HG02885 (cell line): ENCODE results near the gene SYS1.
"Not testable (repeated sequence)": the region's sequence is repeated elsewhere in the genome, so short reads cannot be mapped to it uniquely, and the experiment has no call there.

ENCODE experiments used
- ATAC-seq: cut with Tn5 transposase; IDR thresholded peaks from one replicate; pipeline ENCODE4 v1.9.1; 2021; ENCODE audit warnings: mild to moderate bottlenecking; ENCODE audit not compliant: unreplicated experiment, poor library complexity

The SYS1 gene

DNA sequence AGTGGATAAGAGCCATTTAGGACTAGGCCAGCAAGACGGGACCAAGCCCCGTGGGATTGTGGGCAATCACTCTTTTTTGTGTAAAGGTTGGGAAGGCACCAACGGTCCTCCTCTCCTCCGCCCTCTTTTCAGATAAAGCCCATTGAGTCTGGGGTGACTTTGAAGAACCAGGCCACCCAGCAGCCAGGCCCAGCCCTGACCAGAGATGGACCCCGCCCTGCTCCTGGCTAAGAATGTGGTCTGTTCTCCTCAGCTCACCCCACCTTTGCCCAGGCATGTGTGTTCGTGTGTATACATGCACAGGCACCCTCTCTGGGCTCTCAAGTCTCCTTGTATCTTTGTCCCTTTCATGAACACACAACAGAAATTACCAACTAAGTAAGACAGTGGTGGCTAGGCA lies 23.9 kb upstream of the SYS1 start:
- ATAC-seq, result no peak

DNA sequence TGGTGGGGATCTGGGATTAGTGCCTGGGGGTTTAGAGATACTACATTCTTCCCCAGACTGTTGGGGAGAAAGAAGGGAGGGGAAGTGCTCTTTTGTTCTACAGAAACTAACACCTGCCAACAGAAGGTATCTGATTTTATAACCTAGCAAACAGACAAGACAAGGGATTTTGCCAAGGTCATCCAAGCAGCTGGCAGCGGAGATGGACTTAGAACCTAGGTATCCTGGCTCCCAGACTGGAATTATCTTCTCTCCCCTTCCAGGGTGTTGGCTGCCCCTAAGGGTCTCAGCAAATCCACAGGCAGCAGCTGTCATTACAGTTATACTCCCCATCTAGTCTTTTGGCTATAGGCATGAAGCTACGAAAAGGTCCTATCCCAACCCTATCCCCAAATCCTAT lies 23.2 kb upstream of the SYS1 start:
- no peak for ATAC-seq

DNA sequence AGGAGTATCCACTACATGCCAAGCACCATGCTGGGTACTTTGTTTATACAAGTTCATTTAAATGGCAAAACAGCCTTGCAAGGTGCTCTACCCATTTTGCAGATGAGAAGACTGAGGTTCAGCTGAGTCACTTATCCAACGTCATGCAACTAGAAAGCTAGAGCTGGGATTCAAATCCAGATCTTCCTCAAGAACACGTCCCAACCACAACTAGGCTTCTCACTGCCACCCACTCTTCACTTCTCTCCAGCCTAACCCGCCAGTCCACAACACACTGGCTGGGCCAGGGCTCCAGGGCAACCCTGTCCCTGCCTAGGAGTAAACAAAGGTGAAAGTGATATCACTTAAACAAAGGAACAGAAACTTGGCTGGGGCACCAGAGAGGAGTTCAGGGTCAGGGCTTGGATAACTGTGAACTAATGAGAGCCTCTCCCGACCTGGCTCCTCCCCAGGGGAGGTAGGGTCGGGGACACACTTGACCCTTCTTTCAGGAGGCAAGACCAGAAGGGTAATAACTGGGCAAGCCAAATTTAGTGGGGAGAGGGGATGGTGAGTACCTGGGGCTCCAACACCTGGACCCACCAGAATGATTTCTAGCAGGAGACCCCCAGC lies 22.6 kb upstream of the SYS1 start:
- no peak for ATAC-seq

DNA sequence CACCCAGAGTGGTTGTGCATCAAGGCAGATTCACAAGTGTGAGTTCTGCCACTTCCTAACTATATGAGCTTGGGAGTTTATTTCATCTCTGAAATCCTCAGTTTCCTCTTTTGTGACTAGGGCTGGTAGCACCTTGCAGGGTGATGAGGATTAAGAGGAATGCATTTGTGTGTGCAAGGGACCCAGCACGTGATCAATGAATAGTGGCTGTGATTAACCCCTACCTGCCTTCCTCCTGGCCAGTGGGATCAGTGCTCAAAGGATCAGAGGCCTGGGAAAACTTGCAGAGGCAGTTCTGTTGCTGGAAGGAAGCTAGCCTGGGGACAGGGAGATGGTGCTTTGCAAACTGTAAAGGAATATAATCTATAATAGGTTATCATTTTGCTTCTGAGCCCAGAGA lies 22.0 kb upstream of the SYS1 start:
- no peak for ATAC-seq

GRCh38 chr20:45341579-45341938 lies 21.4 kb upstream of the SYS1 start:
- no peak for ATAC-seq

- ATAC-seq, result no peak
Observed at GRCh38 chr20:45341939-45342854, 20.8 kb upstream of the SYS1 start.

GRCh38 chr20:45342855-45343531 lies 20.0 kb upstream of the SYS1 start:
- no peak for ATAC-seq

DNA sequence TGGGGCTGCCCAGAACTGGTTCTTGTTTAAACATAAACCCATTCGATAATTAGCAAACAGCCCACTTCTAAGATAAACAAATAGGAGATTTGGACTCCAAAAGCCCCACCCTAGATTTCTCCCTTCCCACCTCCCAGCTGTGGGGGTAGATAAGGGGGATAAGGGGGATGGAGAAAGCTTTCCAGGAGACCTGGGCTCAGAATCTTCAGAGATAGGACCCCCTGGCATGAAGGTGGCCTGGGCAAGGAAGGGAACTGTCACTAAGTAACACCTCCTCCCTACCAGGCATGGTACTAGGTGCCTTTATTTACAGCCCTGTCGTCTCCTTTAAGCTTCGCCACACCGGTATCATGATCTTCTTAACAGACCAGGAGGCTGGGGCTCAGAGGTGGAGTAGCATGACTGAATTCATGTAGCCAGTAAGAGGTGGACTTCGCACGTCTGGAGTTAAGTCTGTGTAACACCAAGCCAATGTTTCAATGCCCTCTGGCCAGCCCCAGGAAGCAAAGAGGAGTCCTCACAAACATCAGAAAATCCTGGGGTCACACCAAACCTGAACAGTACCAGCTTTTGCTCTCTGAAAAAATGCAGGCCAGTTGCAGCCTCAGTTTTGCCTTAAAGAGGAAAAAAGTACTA lies 19.3 kb upstream of the SYS1 start:
- ATAC-seq, result no peak

DNA sequence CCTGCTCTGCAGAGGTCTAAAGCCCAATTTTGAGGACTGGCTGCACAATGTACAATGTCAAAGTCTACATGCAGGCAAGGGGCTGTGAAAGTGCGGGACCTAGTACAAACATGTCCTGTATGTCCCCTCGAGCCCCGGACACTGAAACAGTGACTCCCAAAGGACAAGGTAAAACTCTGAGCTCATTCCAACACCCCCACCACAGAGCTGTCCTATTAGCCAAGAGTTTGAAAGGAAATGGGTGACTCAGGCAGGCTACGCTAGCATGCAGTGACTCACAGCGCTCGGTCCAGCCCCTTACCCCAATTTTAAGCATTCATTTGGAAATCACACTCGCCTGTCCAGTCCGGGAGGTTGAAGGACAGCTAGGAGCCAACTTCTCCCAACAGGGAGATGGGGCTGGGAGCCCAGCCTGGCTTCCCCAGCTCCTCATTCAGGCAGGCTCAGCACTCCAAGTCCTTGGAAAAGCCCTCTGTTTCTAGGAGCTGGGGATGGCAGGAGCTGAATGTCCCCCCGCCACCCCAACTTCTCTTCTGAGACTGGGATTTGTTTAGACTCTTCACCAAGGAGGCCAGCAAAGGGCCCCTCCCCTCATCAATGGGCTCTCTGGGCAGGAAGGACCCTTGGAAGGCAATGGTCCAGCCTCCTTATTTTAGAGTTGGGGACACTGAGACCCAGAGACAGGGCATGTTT lies 18.6 kb upstream of the SYS1 start:
- no peak for ATAC-seq

DNA sequence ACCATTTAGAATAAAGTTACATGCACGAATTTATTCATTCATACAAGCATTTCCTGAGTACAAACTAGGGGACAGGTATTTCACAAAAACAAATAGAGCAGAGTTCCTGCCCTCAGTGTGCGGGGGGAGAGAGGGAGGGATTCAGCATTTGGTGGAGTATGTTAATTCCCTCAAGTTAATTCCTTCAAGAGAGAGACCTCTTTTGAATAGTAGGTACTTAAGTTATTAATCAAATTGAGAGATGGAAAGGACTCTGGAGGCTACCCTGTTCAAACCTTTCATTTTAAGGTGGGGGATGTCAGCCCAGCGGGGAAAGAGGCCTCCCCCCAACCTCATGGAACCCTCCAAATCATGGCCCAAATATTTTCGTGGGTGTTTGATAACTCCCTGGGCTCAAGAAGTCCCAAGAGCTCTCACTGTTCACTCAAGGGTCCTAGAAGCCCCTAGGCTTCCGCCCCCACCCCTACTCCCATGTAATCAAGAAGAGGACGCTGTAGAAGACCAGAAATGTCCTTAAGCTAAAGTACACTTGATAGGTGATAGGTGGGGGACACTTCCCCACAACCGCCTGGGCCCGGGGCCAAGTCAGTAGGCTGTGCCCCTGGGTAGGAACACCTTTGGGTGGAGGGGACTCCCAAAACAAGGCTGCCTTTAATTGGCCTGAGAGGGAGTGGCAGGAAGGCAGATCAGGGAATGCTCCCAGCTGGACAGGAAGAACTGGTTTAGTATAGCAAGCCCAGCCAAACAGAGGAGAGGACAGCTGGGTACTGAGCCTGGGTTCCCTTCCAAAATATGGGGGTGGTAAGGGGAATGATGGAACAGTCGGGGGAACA lies 17.6 kb upstream of the SYS1 start:
- no peak for ATAC-seq

DNA sequence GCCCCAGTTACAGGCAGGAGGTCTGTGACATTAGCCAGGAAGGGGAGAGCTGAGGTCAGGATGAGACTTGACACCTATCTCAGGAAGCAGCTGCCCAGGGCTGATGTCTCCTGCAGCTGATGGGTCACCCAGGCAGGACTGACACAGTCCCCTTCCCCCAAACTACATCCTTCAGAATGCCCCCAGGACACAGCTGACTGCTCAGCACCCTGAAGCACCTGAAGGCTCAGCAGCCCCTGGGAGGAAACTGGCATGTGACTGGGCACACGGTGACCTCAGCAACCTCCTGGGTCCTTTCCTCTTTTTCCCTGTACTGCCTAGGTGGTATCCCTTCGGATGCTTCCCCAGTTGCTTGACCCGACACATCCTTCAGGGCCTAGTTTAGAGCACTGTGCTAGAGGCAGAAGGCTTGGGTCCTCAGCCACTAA lies 16.7 kb upstream of the SYS1 start:
- no peak for ATAC-seq

DNA sequence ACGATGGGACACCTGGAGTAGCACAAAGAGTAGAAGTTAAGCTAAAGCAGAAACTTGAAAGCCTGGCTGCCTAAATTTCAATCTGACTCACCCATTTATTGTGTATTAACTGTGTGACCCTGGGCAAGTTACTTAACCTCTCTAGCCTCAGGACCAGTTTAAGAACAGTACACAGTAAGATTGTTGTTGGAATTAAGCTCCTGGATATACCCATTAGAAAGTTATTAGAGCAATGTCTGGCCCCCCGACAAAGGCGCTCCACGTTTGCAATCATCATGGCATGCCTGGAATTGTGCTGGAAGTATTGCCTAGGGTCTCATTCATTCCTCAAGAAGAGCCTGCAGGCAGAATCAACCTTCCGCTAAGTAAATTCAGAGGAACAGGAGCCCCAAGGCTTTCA lies 16.1 kb upstream of the SYS1 start:
- no peak for ATAC-seq

- ATAC-seq, result no peak
Observed at GRCh38 chr20:45347297-45347935, 15.5 kb upstream of the SYS1 start.

GRCh38 chr20:45347936-45348778 lies 14.8 kb upstream of the SYS1 start, which contains the start of gene SDC4:
Gene SDC4, minus strand, starts transcription at chr20:45348424. Its CDS starts 40 bp downstream, at chr20:45348384.
- no peak for ATAC-seq

DNA sequence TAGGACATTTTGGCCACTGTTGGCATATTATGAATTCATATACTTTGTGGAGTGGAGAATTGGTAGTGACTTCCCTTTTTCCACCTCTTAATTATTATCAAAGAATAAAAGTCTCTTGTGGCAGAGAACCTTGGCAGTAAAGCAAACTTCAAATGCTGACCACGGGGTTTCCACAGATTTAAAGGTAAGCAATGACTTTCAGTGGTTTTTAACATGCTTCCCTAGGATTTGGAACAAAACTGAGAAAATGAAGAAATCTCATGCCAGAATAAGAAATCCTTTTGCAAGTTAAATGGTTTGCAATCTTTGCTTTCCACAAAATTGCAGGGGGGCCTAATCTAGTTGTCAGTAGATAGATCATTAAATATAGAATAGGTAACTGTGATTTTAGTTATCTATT lies 12.7 kb upstream of the SYS1 start:
- ATAC-seq, result no peak

GRCh38 chr20:45350795-45351194 lies 12.2 kb upstream of the SYS1 start:
- not testable (repeated sequence) for ATAC-seq

DNA sequence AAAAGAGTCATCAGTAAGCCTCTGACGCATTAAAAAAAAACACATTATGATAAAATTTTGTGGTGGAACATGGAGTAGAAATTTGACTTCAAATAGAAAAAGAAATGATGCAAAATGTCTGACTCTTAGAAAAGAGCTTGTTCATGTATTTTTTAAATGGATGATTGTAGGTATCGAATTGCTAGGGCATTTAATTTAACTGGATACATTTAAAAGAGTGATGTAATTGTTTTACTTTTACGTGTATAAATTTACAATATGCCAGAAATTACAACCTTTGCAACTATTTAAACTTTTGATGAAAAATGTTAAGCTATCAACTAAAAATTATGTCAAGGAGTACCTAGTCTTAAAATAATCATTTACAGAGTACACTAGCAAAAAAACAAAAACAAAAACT lies 10.2 kb upstream of the SYS1 start:
- no peak for ATAC-seq

DNA sequence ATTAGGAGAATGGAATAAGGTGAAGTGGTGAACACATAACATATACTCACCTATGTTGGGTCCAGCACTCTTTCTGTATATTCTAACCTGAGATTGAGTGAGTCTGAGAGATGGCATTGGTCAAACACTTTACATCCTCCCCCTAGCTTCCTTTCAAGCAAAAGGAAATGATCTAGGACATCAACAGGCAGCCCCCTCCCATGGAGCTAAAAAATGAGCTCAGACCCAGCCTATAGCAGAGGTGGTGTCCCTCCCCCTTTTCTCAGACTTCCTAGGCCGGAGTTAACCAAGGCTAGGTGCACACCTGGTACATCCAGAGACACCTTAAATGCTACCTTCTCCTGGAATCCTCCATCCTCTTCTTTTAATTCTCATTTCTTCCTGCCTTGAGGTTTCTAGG lies 9.2 kb upstream of the SYS1 start:
- no peak for ATAC-seq
